DMS53 (cell line): ENCODE measurements around the gene FAM89A.
A peak's percentile ranks its signal among the peaks of the same experiment; 100 is the strongest.

Experiments used
- DNase-seq: peaks from one replicate; lab custom pipeline; 2025; lab: John Stamatoyannopoulos, UW

Gene FAM89A

GRCh38 chr1:231040019-231040799, at the start of gene FAM89A:
TSS of gene FAM89A (minus strand) at chr1:231040254. CDS start at chr1:231040211, 43 bp downstream.
- DNase-seq, result peak; percentile 80

- DNase-seq, result no peak
Observed at GRCh38 chr1:231084353-231084752, 44.3 kb upstream of the FAM89A start.

GRCh38 chr1:231079163-231079562, 39.1 kb upstream of the FAM89A start:
- no peak for DNase-seq

- DNase-seq, result no peak
Observed at GRCh38 chr1:231078250-231078649, 38.2 kb upstream of the FAM89A start.

GRCh38 chr1:231076802-231077201, 36.7 kb upstream of the FAM89A start:
- no peak for DNase-seq

GRCh38 chr1:231075497-231075896, 35.4 kb upstream of the FAM89A start:
- no peak for DNase-seq

GRCh38 chr1:231075020-231075419, 35.0 kb upstream of the FAM89A start:
- DNase-seq, result no peak

- DNase-seq, result no peak
Observed at GRCh38 chr1:231074046-231074445, 34.0 kb upstream of the FAM89A start.

GRCh38 chr1:231073331-231073730, 33.3 kb upstream of the FAM89A start:
- no peak for DNase-seq

GRCh38 chr1:231072502-231073094, 32.5 kb upstream of the FAM89A start:
- no peak for DNase-seq

- DNase-seq, result no peak
Observed at GRCh38 chr1:231072041-231072440, 32.0 kb upstream of the FAM89A start.

- DNase-seq, result no peak
Observed at GRCh38 chr1:231070758-231071444, 30.8 kb upstream of the FAM89A start.

- DNase-seq, result no peak
Observed at GRCh38 chr1:231069333-231069732, 29.3 kb upstream of the FAM89A start.

- DNase-seq, result no peak
Observed at GRCh38 chr1:231068762-231069161, 28.7 kb upstream of the FAM89A start.

- no peak for DNase-seq
Observed at GRCh38 chr1:231065510-231066241, 25.6 kb upstream of the FAM89A start.

GRCh38 chr1:231064418-231064817, 24.4 kb upstream of the FAM89A start:
- DNase-seq, result no peak

- DNase-seq, result no peak
Observed at GRCh38 chr1:231063331-231063730, 23.3 kb upstream of the FAM89A start.

GRCh38 chr1:231062500-231063270, 22.6 kb upstream of the FAM89A start:
- DNase-seq, result no peak

- DNase-seq, result no peak
Observed at GRCh38 chr1:231059566-231060193, 19.6 kb upstream of the FAM89A start.

GRCh38 chr1:231058416-231059109, 18.5 kb upstream of the FAM89A start:
- peak; percentile 75 for DNase-seq
